HCT116 (cell line): ENCODE measurements around the gene SRPX. TPM values are rescaled to one million over a fixed set of nuclear protein-coding genes. Genes with fewer than 3 reads are reported as not detected.

Experiments
- ATAC-seq: fragments of 200-7000 bp; cut with Tn5 transposase; 2 replicates; pipeline ENCODE4 v1.9.1; 2020; ENCODE audit warnings: mild to moderate bottlenecking, moderate library complexity
- BruUV-seq: library from RNA; stranded (reverse); fragments of 400-500 nt; replicated peaks from 2 replicates; lab custom pipeline; 2021; lab: Mats Ljungman, UMichigan
- CTCF ChIA-PET: fragments of 300-600 bp; sonication (Branson Sonifier 250); formaldehyde crosslinking; loops from one replicate; lab custom pipeline; 2021; ENCODE audit warnings: antibody characterized with exemption; lab: Charles Lee
- POLR2A ChIA-PET: fragments of 300-600, 350-600 bp; sonication (Branson Sonifier 250); formaldehyde crosslinking; loops from one replicate; lab custom pipeline; 2021; ENCODE audit warnings: antibody characterized with exemption; lab: Charles Lee
- RAD21 ChIA-PET, 2 experiments: fragments of 300-600 bp; sonication (Branson Sonifier 250); formaldehyde crosslinking; loops; one replicate each; lab custom pipeline; 2023; ENCODE audit warnings: low total read pairs in 2 of 2; ENCODE audit not compliant: uncharacterized antibody in 2 of 2, unreplicated experiment in 2 of 2, low non-redundant PET in 1 of 2; lab: Charles Lee
- DNase-seq: peaks from one replicate; pipeline ENCODE4 v3.0.0-alpha.2; 2010; ENCODE audit warnings: low read depth, low spot score
- H2AFZ ChIP-seq: fragments of 200-600 bp; shearing (Covaris generic), sonication (generic); 2 replicates; pipeline ENCODE4 v1.6.1; 2017; ENCODE audit warnings: low read depth, mixed run types, mixed read lengths, antibody characterized with exemption, low read length; ENCODE audit not compliant: poor library complexity, severe bottlenecking
- H3K27ac ChIP-seq: 2 replicates; pipeline ENCODE4 v1.5.1; 2012; ENCODE audit warnings: low read depth, low read length
- H3K27me3 ChIP-seq: fragments of 200-600 bp; sonication (generic); 2 replicates; pipeline ENCODE4 v1.6.1; 2016; ENCODE audit warnings: mixed run types, low read length, mixed read lengths; ENCODE audit not compliant: insufficient read depth
- H3K36me3 ChIP-seq, 2 experiments: fragments of 200-500 bp in 1 of 2; fragments of 200-600 bp in 1 of 2; sonication (Bioruptor generic) in 1 of 2; sonication (generic) in 1 of 2; 2 replicates each; pipeline versions ENCODE4 v1.5.1 to v1.6.1; 2014 to 2016; ENCODE audit warnings: low read length in 2 of 2, inconsistent platforms in 1 of 2, mixed read lengths in 1 of 2, mixed run types in 1 of 2; ENCODE audit not compliant: insufficient read depth in 2 of 2, control insufficient read depth in 1 of 2
- H3K4me1 ChIP-seq, 2 experiments: fragments of 200-600 bp in 1 of 2; sonication (generic) in 1 of 2; 2 replicates each; pipeline versions ENCODE4 v1.5.1 to v1.6.1; 2012 to 2017; ENCODE audit warnings: low read length in 2 of 2, inconsistent platforms in 1 of 2, mild to moderate bottlenecking in 1 of 2, mixed read lengths in 1 of 2, mixed run types in 1 of 2, moderate library complexity in 1 of 2; ENCODE audit not compliant: insufficient read depth in 2 of 2, control insufficient read depth in 1 of 2
- H3K4me2 ChIP-seq: fragments of 200-600 bp; sonication (generic); 2 replicates; pipeline ENCODE4 v1.6.1; 2017; ENCODE audit warnings: mixed run types, low read length, mixed read lengths
- H3K4me3 ChIP-seq, 2 experiments: fragments of 200-600 bp in 1 of 2; sonication (generic) in 1 of 2; replicated peaks in 1 of 2; 2 replicates each; pipeline ENCODE4 v1.5.1; 2011 to 2016; ENCODE audit warnings: low read length in 2 of 2, control low read depth in 1 of 2, low read depth in 1 of 2, mild to moderate bottlenecking in 1 of 2, mixed read lengths in 1 of 2, mixed run types in 1 of 2
- H3K79me2 ChIP-seq: fragments of 200-600 bp; sonication (generic); 2 replicates; pipeline ENCODE4 v1.6.1; 2017; ENCODE audit warnings: mild to moderate bottlenecking, mixed run types, low read length, moderate library complexity, mixed read lengths; ENCODE audit not compliant: insufficient read depth
- H3K9ac ChIP-seq: fragments of 200-600 bp; sonication (generic); 2 replicates; pipeline ENCODE4 v1.6.1; 2016; ENCODE audit warnings: low read length, mixed read lengths
- H3K9me2 ChIP-seq: fragments of 200-600 bp; sonication (generic), shearing (Covaris generic); 2 replicates; pipeline ENCODE4 v1.6.1; 2017; ENCODE audit warnings: mixed run types, mild to moderate bottlenecking, moderate library complexity; ENCODE audit not compliant: insufficient read depth
- H3K9me3 ChIP-seq, 2 experiments: fragments of 200-500 bp in 1 of 2; fragments of 200-600 bp in 1 of 2; sonication (Bioruptor generic) in 1 of 2; sonication (generic) in 1 of 2; 2 replicates each; pipeline ENCODE4 v1.6.1; 2014 to 2017; ENCODE audit warnings: low read length in 2 of 2, mixed read lengths in 2 of 2, inconsistent platforms in 1 of 2, low read depth in 1 of 2, mild to moderate bottlenecking in 1 of 2, mixed run types in 1 of 2, moderate library complexity in 1 of 2; ENCODE audit not compliant: control insufficient read depth in 1 of 2, insufficient read depth in 1 of 2
- H4K20me1 ChIP-seq: fragments of 200-600 bp; sonication (generic), shearing (Covaris generic); 2 replicates; pipeline ENCODE4 v1.6.1; 2017; ENCODE audit warnings: mixed run types, mild to moderate bottlenecking, moderate library complexity; ENCODE audit not compliant: insufficient read depth
- ELF1 ChIP-seq: IDR thresholded peaks from 2 replicates; pipeline ENCODE4 v1.6.1; 2012; ENCODE audit warnings: low read depth, borderline replicate concordance
- EZH2phosphoT487 ChIP-seq: fragments of 200-600 bp; IDR thresholded peaks from 2 replicates; pipeline ENCODE4 v1.6.1; 2018; ENCODE audit warnings: antibody characterized with exemption, borderline replicate concordance
- POLR2AphosphoS5 ChIP-seq: IDR thresholded peaks from 2 replicates; pipeline ENCODE4 v1.6.1; 2011; ENCODE audit warnings: mild to moderate bottlenecking, low read depth, low read length, moderate library complexity
- intact Hi-C: fragments of 100-400 bp; cut with micrococcal nuclease; formaldehyde crosslinking; loops from 2 replicates; pipeline ENCODE4 v1.10.0; 2022
- total RNA-seq: library from RNA; stranded (reverse); gene quantifications from one replicate; pipeline ENCODE4 v1.2.1, GENCODE V29; 2021; ENCODE audit not compliant: unreplicated experiment
- TF ChIP-seq, protein P1 (sequence below): IDR thresholded peaks from 2 replicates; pipeline ENCODE4 v1.6.1; 2011; ENCODE audit warnings: mild to moderate bottlenecking, low read length, moderate library complexity; ENCODE audit not compliant: insufficient replicate concordance; ENCODE audit errors: extremely low read depth
- TF ChIP-seq, protein P2 (sequence below): IDR thresholded peaks from 2 replicates; pipeline ENCODE4 v1.6.1; 2012; ENCODE audit warnings: low read depth

SRPX gene
- total RNA-seq, 1 experiment from 2014 or later: 18.2 TPM

DNA sequence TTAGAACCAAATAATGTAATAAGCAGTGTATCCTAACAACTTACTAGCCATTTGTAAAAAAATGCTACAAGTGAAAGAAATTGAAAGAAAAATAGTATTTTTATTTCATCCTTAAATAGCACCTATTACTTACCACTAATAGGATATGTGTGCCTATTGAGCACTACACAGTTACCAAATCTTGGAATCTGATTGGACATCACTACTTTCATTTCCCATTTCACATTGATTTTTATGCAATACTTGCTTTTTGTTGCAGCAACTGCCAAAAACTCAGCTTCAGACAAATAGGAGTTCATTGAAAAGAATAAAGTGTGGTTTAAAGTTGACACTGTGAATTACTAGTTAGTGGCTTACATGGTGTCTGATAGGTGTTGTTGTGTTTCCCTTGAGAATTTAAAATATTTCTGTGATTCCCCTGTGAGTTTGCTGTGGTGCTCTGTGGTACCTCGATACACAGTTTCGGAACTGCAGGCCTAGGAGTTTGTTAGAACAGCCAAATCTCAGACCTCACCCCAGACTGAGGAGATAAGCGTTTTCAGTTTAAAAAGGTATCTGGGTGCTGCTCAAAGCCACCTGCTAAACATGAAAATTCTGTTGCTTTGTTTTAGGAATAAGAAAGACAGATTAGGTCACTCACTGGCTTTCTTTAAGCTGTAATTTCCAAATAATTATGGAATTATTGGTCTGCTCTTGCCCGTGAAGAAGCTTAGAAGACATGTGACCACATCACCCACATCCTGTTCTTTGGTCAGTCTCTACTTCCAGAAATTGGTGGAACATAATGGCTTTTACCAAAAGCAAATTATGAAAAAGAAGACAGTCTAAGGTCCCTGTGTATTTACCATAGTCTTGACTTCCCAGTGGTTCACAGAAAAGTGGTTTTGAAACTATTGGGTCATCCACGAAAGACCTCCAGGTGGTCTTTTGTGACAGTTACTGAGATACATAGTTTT is 116.5 kb downstream of the SRPX start (continued):
- TF ChIP-seq, protein P1, sequence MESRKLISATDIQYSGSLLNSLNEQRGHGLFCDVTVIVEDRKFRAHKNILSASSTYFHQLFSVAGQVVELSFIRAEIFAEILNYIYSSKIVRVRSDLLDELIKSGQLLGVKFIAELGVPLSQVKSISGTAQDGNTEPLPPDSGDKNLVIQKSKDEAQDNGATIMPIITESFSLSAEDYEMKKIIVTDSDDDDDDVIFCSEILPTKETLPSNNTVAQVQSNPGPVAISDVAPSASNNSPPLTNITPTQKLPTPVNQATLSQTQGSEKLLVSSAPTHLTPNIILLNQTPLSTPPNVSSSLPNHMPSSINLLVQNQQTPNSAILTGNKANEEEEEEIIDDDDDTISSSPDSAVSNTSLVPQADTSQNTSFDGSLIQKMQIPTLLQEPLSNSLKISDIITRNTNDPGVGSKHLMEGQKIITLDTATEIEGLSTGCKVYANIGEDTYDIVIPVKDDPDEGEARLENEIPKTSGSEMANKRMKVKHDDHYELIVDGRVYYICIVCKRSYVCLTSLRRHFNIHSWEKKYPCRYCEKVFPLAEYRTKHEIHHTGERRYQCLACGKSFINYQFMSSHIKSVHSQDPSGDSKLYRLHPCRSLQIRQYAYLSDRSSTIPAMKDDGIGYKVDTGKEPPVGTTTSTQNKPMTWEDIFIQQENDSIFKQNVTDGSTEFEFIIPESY: no peak
- TF ChIP-seq, protein P2, sequence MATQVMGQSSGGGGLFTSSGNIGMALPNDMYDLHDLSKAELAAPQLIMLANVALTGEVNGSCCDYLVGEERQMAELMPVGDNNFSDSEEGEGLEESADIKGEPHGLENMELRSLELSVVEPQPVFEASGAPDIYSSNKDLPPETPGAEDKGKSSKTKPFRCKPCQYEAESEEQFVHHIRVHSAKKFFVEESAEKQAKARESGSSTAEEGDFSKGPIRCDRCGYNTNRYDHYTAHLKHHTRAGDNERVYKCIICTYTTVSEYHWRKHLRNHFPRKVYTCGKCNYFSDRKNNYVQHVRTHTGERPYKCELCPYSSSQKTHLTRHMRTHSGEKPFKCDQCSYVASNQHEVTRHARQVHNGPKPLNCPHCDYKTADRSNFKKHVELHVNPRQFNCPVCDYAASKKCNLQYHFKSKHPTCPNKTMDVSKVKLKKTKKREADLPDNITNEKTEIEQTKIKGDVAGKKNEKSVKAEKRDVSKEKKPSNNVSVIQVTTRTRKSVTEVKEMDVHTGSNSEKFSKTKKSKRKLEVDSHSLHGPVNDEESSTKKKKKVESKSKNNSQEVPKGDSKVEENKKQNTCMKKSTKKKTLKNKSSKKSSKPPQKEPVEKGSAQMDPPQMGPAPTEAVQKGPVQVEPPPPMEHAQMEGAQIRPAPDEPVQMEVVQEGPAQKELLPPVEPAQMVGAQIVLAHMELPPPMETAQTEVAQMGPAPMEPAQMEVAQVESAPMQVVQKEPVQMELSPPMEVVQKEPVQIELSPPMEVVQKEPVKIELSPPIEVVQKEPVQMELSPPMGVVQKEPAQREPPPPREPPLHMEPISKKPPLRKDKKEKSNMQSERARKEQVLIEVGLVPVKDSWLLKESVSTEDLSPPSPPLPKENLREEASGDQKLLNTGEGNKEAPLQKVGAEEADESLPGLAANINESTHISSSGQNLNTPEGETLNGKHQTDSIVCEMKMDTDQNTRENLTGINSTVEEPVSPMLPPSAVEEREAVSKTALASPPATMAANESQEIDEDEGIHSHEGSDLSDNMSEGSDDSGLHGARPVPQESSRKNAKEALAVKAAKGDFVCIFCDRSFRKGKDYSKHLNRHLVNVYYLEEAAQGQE: no peak
- TF ChIP-seq EZH2phosphoT487: no peak
- TF ChIP-seq, all 23 proteins: peak for 0

DNA sequence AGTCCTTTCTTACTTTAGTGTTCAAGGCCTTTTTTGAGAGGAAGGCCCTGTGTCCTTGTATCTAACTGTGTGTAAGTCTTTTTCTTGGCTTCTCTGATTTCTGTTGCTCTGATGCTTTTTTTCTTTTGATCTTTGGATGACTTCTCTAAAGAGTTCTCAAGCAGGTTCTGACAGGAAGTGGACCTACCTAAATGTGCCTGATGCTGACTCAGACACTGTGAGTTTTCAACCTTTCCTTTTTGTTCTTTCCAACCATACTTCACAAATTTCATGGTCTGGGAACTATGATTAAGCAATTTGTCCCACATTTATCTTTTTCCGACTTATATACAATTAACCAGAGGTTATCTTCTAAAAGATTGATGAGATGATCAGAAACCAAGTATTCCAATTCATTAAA is 117.8 kb downstream of the SRPX start:
- no TSS peak for BruUV-seq
- H2AFZ ChIP-seq: no peak overlapping the region
- DNase-seq: no peak
- intact Hi-C loops: no loop called here
- H3K27ac ChIP-seq: no peak overlapping the region
- H3K9ac ChIP-seq: no peak overlapping the region
- no peak overlapping the region for H3K4me3 ChIP-seq
- H3K36me3 ChIP-seq: no peaks in the 10 kb centered on the region
- no peaks in the 10 kb centered on the region for H3K9me3 ChIP-seq
- CTCF ChIA-PET: no interaction called here
- no peak overlapping the region for H3K4me2 ChIP-seq
- no peak for ATAC-seq
- no peaks in the 10 kb centered on the region for H3K79me2 ChIP-seq
- RAD21 ChIA-PET: no interaction called here
- no peaks in the 10 kb centered on the region for H3K4me1 ChIP-seq
- POLR2A ChIA-PET: no interaction called here
- TF ChIP-seq POLR2AphosphoS5 (no peak), ELF1 (no peak)
- H3K9me2 ChIP-seq: no peaks in the 10 kb centered on the region
- no peaks in the 10 kb centered on the region for H3K27me3 ChIP-seq
- H4K20me1 ChIP-seq: no peaks in the 10 kb centered on the region
